HG03025 (cell line): Measurements from ENCODE around the gene DNAI1.
"Not testable (repeated sequence)": the region's sequence is repeated elsewhere in the genome, so short reads cannot be mapped to it uniquely, and the experiment has no call there.

Experiments
- ATAC-seq: cut with Tn5 transposase; IDR thresholded peaks from one replicate; pipeline ENCODE4 v1.9.1; 2021; ENCODE audit warnings: mild to moderate bottlenecking, moderate library complexity; ENCODE audit not compliant: unreplicated experiment, low FRiP score

The DNAI1 gene

GRCh38 chr9:34458013-34458958, at the start of gene DNAI1, which contains the start of gene FAM219A:
Gene DNAI1 (plus strand): TSS chr9:34458805. CDS start chr9:34459006, 201 bp downstream.
Gene FAM219A (minus strand): TSS chr9:34458570. CDS start chr9:34458263, 307 bp downstream.
- ATAC-seq, result peak; percentile 96

GRCh38 chr9:34409154-34409553, 49.5 kb upstream of the DNAI1 start:
- ATAC-seq, result no peak

- ATAC-seq, result no peak
Measured at GRCh38 chr9:34412336-34412735, 46.3 kb upstream of the DNAI1 start.

- ATAC-seq, result no peak
Measured at GRCh38 chr9:34413231-34413852, 45.3 kb upstream of the DNAI1 start.

GRCh38 chr9:34417734-34418133, 40.9 kb upstream of the DNAI1 start:
- ATAC-seq, result no peak

- no peak for ATAC-seq
Measured at GRCh38 chr9:34419716-34420504, 38.7 kb upstream of the DNAI1 start.

GRCh38 chr9:34426347-34427074, 32.1 kb upstream of the DNAI1 start:
- no peak for ATAC-seq

- no peak for ATAC-seq
Measured at GRCh38 chr9:34428325-34428958, 30.2 kb upstream of the DNAI1 start.

GRCh38 chr9:34430843-34431437, 27.7 kb upstream of the DNAI1 start:
- no peak for ATAC-seq

GRCh38 chr9:34431667-34432066, 26.9 kb upstream of the DNAI1 start:
- ATAC-seq, result no peak

- no peak for ATAC-seq
Measured at GRCh38 chr9:34437006-34437925, 21.3 kb upstream of the DNAI1 start.

GRCh38 chr9:34437926-34438307, 20.7 kb upstream of the DNAI1 start:
- not testable (repeated sequence) for ATAC-seq

- ATAC-seq, result not testable (repeated sequence)
Measured at GRCh38 chr9:34438465-34438864, 20.1 kb upstream of the DNAI1 start.

- ATAC-seq, result no peak
Measured at GRCh38 chr9:34440017-34440416, 18.6 kb upstream of the DNAI1 start.

- no peak for ATAC-seq
Measured at GRCh38 chr9:34442770-34443169, 15.8 kb upstream of the DNAI1 start.

GRCh38 chr9:34443533-34443932, 15.1 kb upstream of the DNAI1 start:
- ATAC-seq, result no peak

GRCh38 chr9:34443976-34444375, 14.6 kb upstream of the DNAI1 start:
- ATAC-seq, result no peak

GRCh38 chr9:34446468-34446891, 12.1 kb upstream of the DNAI1 start:
- ATAC-seq, result no peak
